Right lobe of liver (tissue), 4 donors: ENCODE results near the gene GRK6.

ENCODE experiments used
- POLR2A ChIP-seq: fragments of 450-650 bp; IDR thresholded peaks from one replicate; pipeline ENCODE4 v1.6.1; 2017; ENCODE audit warnings: antibody characterized with exemption, mild to moderate bottlenecking
- TF ChIP-seq, protein P1 (sequence below), 4 donors: fragments of 200-600 bp in 3 of 4; fragments of 450-650 bp in 1 of 4; IDR thresholded peaks; one replicate each; pipeline versions ENCODE4 v1.5.1 to v1.8.0; 2016 to 2022; ENCODE audit warnings: antibody characterized with exemption in 4 of 4, mild to moderate bottlenecking in 2 of 4
- donor health status: DM: no; HTN: no; CAD: no.
- donor health status: DM: no; HTN: no; CAD: no.
- donor health status: DM: no; HTN: yes; CAD: no.

- TF ChIP-seq POLR2A: no peak
- TF ChIP-seq, protein P1, sequence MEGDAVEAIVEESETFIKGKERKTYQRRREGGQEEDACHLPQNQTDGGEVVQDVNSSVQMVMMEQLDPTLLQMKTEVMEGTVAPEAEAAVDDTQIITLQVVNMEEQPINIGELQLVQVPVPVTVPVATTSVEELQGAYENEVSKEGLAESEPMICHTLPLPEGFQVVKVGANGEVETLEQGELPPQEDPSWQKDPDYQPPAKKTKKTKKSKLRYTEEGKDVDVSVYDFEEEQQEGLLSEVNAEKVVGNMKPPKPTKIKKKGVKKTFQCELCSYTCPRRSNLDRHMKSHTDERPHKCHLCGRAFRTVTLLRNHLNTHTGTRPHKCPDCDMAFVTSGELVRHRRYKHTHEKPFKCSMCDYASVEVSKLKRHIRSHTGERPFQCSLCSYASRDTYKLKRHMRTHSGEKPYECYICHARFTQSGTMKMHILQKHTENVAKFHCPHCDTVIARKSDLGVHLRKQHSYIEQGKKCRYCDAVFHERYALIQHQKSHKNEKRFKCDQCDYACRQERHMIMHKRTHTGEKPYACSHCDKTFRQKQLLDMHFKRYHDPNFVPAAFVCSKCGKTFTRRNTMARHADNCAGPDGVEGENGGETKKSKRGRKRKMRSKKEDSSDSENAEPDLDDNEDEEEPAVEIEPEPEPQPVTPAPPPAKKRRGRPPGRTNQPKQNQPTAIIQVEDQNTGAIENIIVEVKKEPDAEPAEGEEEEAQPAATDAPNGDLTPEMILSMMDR (IDR thresholded peaks at IDR 0.05): no peak
These were observed 8.0 kb downstream of the GRK6 start for GRCh38 chr5:177434437-177434836.
